NCI-H526 treated with DMSO at 0.1 percent for 48 hours (cell line): ENCODE measurements around the gene CALD1.

ENCODE experiments used
- DNase-seq: peaks from one replicate; lab custom pipeline; 2025; lab: John Stamatoyannopoulos, UW

The CALD1 gene

GRCh38 chr7:134761266-134761665, 18.2 kb upstream of the CALD1 start:
- no peak for DNase-seq

DNA sequence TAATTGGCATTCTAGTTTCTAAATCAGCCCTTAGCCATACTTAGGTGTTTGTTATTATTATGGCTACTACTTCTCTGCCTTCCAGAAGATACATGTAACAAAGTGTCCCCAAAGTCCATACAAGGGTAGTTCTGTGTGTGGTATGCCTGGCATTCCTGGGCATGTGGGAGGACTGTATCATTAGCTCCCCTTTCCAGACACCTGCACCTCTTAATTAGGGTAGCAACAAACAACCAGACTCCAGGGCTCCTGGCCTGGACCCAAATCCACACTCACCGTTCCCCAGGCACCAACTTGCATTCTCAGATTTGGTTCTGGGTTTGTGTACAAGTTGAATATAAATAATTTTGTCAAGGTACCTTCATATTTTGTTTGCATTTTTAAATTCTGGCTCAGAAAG, 15.5 kb upstream of the CALD1 start:
- DNase-seq = no peak

- no peak for DNase-seq
These were observed 15.1 kb upstream of the CALD1 start for GRCh38 chr7:134764365-134764764.

DNA sequence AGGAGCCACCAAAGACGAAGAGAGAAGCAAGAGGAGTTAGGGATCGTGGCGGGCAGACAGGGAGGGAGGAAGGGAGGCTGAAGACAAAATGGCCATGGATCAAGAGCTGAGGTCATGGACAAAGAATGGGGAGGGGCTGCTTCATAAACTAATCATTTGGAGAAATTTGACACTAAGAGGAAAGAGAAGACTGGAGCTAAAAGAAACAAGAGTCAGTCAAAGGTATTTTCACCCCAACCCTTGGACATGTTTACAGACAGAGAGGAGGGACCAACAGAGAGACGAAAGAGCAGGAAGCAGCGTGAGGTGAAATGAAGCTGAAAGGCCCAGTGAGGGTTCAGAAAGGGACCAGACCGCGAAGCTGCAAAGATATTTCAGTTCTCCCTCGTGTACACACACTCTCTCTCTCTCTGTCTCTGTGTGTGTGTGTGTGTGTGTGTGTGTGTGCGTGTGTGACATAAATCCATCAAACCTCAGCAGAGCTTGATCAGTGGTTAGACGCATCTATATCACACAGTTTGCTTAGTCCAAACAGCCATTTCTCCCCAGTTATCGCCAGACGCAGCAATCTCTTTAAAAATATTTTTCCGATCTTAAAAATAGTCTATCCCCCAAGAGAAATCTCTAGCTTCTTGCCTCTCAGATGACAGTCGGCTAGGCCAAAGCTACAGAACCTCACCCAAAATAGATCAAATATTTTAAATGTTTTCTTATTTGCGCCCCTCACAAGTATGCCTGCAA, 12.5 kb upstream of the CALD1 start:
- DNase-seq = no peak

- DNase-seq = no peak
These were observed 11.8 kb upstream of the CALD1 start for GRCh38 chr7:134767520-134768168.

DNA sequence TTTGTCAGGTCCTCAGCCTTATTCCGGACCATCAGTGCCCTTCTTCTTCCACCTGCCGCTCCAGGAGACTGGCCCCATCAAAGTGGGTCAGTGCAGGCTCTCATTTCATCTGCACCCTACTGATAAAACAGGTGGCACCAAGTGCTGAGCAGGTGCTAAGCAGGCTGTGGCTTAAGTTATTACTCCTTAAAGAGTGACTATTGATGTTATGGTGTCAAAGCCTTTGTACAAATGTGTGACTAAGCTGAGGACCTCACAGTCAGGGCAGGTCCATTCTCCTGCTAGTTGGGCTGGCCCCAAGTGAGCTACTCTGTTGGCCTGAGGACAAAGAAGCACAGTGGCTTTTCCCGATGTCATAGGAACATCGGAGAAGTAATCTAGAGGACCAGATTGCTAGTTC, 11.2 kb upstream of the CALD1 start:
- no peak for DNase-seq

- no peak for DNase-seq
These were observed 8.8 kb upstream of the CALD1 start for GRCh38 chr7:134770676-134771075.

DNA sequence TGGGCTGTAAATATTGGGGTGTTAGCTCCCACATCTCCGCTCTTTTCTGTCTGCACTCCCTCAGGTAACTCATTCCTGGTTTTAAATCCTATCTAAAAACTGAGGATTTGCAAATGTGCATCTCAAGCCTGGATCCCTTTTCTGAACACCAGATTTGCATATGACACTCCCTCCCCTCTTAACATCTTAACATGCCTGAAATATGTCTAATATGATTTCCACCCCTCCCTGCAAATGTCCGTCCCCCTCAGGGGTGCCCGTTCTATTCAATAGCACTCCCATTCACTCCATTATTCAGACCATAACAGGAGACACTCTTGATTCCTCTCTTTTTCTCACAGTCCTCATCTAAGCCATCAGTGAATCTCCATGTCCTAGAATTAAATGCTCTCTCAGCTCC, 8.3 kb upstream of the CALD1 start:
- DNase-seq = peak; percentile 48

GRCh38 chr7:134771889-134772288, 7.5 kb upstream of the CALD1 start:
- DNase-seq = peak; percentile 23

DNA sequence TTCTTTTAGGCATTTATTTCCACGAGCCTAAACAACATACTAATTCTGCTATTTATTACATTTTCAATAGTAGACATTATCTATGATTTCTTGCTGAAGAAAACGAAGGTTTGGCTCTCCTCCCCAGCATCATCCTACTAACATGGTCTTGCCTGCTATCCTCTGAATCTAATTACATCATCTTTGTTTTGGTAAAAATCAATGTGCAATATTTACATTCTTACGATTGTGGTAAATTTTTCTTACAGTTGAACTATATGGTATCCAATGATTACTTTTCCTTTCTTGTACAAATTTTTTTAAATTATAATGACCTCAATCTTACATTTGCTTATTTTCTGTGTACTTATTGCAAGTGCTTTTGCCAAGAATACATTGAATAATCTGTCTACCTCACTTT, 7.0 kb upstream of the CALD1 start:
- DNase-seq = no peak

DNA sequence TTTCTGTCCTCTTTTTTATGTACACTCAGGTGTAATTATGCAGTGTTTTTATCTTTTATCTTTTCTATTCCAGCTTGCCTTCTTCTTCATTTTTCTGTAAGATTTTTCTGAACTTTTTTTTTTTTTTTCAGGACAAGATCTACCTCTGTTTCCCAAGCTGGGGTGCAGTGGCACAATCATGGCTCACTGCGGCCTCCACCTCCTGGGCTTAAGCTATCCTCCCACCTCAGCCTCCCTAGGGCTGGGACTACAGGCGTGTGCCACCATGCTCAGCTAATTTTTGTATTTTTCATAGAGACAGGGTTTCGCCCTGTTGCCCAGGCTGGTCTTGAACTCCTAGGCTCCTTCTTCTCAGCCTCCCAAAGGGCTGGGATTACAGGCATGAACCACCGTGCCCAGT, 6.3 kb upstream of the CALD1 start:
- DNase-seq = no peak

- DNase-seq = no peak
These were observed 5.3 kb upstream of the CALD1 start for GRCh38 chr7:134774119-134774518.

- DNase-seq = no peak
These were observed 2.0 kb upstream of the CALD1 start for GRCh38 chr7:134777470-134777869.

- DNase-seq = no peak
These were observed 1.4 kb upstream of the CALD1 start for GRCh38 chr7:134777908-134778580.

GRCh38 chr7:134779741-134780065, 269 bp downstream of the CALD1 start:
- DNase-seq = peak; percentile 32

GRCh38 chr7:134780166-134780828, 863 bp downstream of the CALD1 start:
- no peak for DNase-seq

GRCh38 chr7:134781171-134781570, 1.7 kb downstream of the CALD1 start:
- DNase-seq = no peak

DNA sequence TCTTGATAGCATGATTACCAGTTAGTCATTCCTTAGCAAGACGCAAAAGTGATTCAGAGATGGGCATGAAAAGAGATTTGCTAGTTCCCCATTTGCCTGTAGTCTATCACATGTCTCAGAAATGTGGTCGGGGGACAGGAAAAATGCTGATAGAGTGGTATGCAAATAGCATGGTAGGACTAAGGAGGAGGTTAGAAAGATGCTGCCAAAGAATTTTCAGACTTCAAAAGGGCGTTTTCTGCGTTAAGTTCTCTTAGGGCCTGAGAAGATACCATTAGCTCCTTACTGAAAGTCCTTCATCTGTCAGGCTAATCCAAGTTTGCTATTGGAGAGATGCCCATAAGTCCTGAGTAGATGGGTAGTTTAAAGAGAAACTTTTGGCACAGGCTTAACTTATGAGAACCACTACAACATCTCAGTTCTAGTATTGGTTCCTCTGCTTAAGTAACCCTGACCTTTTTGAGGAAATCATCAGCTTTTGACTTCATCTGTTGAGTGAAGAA, 2.7 kb downstream of the CALD1 start:
- DNase-seq = no peak

DNA sequence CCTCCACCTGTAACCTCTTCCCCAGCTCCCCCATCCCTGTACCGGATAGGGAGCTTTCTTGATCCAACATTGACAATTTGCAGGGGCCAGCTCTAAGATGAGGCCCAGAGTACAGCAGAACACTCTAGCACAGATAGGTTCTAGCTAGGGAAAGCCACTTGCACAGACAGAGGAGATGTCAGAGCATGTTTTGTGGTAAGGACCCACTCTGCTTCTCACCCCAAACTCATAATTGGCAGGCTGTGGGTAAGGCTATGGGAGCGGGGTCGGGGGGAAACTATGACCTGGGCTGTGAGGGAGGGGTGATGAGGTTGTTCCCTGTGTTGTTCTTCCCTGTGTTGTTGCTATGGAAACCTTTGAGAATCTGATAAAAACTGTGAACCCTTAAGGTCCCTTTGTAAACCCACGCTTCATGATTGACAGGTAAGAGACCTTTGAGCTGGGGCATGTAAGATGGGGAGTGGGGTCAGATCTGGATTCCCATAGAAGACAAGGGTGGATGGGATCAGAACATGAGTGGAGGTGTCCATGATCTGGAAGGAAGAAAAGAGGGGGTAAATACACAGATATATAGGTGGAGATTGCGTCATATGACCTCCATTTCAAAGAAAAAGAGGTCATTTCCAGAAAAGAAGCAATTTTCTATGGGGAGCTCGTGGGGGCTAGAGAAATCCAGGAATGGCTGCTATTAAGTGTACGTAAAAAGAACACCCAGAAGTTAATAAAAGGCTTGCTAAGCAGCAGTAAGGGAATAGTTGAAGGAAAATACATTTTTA, 4.0 kb downstream of the CALD1 start:
- no peak for DNase-seq

GRCh38 chr7:134784251-134785049, 5.0 kb downstream of the CALD1 start:
- no peak for DNase-seq

DNA sequence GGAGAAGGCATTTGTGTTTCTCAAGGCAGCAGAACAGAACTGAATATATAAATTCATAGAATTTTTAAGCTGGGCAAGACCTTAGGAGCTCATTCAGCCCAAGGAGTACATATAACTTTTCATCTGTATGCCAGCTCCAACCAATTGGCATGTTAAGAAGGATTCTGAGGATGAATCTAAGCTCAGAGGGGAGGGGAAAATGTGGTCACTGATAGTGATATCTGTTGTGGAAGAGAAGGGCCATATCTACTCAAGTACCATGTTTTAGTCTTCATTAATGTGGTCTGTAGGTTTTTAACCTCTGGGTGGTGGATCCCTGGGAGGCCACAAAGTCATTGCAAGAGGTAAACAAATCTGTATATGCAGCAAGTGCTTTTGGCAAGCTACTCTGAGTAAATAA, 6.4 kb downstream of the CALD1 start:
- DNase-seq = no peak
